ENCODE results near the gene ABHD12. TPM values are rescaled to one million over a fixed set of nuclear protein-coding genes. Genes with fewer than 3 reads are reported as not detected.

Gene ABHD12
- total RNA-seq, 8 experiments from 2014 or later, result 23.2 to 79.9 (median 29.6) TPM

DNA sequence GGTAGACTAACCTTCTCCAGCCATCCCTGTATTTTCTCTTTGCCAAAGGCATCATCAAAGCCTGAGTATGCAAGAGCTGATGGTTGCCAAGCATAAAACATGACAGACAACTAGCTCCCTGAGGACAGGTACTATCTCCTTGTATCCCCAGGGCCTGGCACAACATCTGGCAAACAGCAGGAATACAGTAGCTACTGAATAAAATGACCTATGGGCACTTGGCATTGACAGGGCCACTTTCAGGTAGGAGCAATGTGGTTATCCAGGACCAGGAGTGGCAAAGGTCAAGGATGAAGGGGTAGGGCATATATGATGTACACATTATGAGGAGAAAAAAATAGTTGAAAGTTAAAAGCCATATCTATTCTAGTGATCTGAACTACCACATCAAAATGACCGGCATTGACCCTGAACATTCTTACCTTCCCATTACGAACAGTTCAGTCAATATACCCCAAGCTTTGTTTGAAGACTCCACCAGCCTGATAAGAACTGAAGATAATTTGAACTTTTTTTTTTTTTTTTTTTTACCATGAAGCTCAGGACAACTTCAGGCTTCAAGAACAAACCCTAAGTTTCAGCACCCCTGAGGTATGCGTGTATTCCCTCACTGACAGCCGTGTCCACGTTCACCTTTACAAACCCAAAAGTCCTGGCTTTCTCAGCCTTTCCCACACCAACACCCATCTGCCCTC is 12.3 kb downstream of the ABHD12 start:
- H3K4me1 ChIP-seq (replicated peaks in 1 of 2), result no peaks in the 10 kb centered on the region
- H3K4me3 ChIP-seq, result no peak overlapping the region
- in situ Hi-C loops (cut with MboI; ENCODE audit: low pct_unique_long_range_greater_than_20kb in 2 of 9, low sequenced_read_pairs in 9 of 9, unreplicated experiment in 9 of 9), result loop anchor here in 2 of 9 experiments (25.0 kb wide), 2 partner anchors 91 to 316 kb away; partner anchors contain the start of gene ACSS1 (in 1 of the 2)
- no peak overlapping the region for H3K27ac ChIP-seq
- WGBS, 10 experiments, result 67 to 100% (median 93%) methylated on average over 1 to 5 of the region's 5 CpGs
- no peak for ATAC-seq (replicated peaks in 6 of 8)

DNA sequence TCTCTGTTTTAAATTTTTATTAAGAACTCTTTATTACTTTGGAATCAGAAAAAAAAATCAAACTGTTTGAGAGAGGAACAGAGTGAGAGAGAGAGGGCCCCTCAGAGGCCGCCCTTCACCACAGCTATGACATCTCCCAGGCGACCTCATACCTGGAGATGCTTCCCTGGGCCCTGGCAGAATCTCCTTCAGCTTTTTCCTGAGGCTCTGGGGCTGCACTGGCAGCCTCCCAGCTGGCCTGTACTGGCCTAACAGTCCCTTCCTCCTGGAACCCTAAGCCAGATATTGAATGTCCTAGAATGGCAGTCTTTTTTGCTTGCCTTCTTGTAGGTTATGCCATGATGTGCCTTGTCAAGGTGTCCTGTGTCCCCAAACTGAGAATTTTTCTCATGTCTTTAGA is 13.7 kb downstream of the ABHD12 start:
- Histone ChIP-seq H3K4me1 (replicated peaks in 1 of 2) (no peaks in the 10 kb centered on the region), H3K4me3 (no peak overlapping the region), H3K27ac (no peak overlapping the region)
- in situ Hi-C loops (cut with MboI; ENCODE audit: low pct_unique_long_range_greater_than_20kb in 2 of 9, low sequenced_read_pairs in 9 of 9, unreplicated experiment in 9 of 9), result loop anchor here in 2 of 9 experiments (25.0 kb wide), 2 partner anchors 90 to 315 kb away; partner anchors contain the start of gene ACSS1 (in 1 of the 2)
- 80 to 100% (median 100%) methylated on average over 1 to 2 of the region's 2 CpGs; no CpG with 5 or more reads in 7 of the 10 experiments for WGBS, 10 experiments
- peak in 1 of 8 experiments; percentile 48 for ATAC-seq (replicated peaks in 6 of 8)

DNA sequence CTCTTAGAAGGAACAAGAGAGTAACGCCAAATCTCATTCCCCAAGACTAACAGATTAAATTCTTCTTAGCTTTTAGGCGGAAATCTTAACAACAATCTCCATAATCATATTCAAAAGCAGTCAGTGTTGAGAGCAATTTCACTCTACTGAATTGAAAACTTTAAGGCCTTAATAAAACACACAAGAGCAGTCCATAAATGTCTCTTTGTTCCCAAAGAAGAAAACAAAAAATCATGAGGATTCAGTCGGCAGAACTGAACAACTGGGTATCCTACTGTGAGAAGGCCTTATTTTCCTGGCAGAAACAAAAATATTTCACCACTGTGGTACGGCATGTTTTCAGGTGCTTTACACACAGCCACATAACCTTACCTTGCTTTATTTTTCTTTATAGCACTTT is 14.4 kb downstream of the ABHD12 start:
- in situ Hi-C loops (cut with MboI; ENCODE audit: low pct_unique_long_range_greater_than_20kb in 2 of 9, low sequenced_read_pairs in 9 of 9, unreplicated experiment in 9 of 9), result loop anchor here in 2 of 9 experiments (25.0 kb wide), 2 partner anchors 89 to 314 kb away; partner anchors contain the start of gene ACSS1 (in 1 of the 2)
- Histone ChIP-seq H3K4me3 (no peak overlapping the region), H3K4me1 (replicated peaks in 1 of 2) (no peaks in the 10 kb centered on the region), H3K27ac (no peak overlapping the region)
- 80 to 100% (median 94%) methylated on average over 1 to 4 of the region's 4 CpGs; no CpG with 5 or more reads in 1 of the 10 experiments for WGBS, 10 experiments
- ATAC-seq (replicated peaks in 6 of 8), result no peak

DNA sequence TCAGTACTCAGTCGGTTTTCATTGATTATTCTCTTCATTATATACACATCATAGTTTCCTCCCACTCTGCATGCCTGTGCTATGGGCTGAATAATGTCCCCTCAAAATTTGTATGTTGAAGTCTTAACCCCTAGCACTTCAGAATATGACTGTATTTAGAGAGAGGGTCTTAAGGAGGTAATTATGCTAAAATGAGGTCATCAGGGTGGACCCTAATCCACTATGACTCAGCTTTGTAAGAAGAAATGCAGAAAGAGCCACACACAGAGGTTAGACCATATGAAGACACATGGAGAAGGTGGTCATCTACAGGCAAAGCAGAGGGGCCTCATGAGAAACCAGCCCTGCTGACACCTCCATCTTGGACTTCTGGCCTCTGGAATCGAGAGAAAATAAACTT is 15.8 kb downstream of the ABHD12 start:
- H3K4me1 ChIP-seq (replicated peaks in 1 of 2), result no peaks in the 10 kb centered on the region
- no peak overlapping the region for H3K27ac ChIP-seq
- in situ Hi-C loops (cut with MboI; ENCODE audit: low pct_unique_long_range_greater_than_20kb in 2 of 9, low sequenced_read_pairs in 9 of 9, unreplicated experiment in 9 of 9), result loop anchor here in 2 of 9 experiments (25.0 kb wide), 2 partner anchors 88 to 313 kb away; partner anchors contain the start of gene ACSS1 (in 1 of the 2)
- H3K4me3 ChIP-seq, result no peak overlapping the region
- peak in 1 of 8 experiments; percentile 17 for ATAC-seq (replicated peaks in 6 of 8)
- WGBS, 10 experiments, result 67 to 100% (median 96%) methylated on average over 1 to 2 of the region's 2 CpGs; no CpG with 5 or more reads in 4 of the 10 experiments

DNA sequence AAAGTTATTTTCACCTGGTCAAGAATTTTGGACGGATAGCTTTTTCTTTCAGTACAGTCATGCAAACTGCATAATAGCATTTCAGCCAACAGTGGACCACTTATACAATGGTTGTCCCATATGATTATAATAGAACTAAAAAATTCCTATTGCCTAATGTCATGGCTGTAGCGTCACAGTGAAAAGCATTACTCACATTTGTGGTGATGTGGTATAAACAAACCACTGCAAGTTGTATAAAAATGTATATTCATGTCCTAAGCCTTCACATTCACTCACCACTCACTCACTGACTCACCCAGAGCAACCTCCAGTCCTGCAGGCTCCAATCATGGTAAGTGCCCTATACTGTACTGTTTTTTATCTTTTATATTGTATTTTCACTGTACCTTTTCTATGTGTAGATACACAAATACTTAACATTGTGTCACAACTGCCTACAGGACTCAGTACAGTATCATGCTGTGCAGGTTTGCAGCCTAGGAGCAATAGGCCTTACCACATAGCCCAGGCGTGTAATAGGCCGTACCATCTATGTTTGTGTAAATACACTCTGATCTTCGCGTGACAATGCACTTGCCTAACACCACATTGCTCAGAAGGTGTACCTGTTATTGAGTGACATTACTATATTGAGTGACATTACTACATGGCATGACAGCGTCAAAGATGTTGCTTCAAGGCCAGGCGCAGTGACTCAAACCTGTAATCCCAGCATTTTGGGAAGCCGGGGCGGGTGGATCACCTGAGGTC is 17.9 kb downstream of the ABHD12 start:
- WGBS, 10 experiments, result 67 to 100% (median 85%) methylated on average over 1 to 8 of the region's 10 CpGs
- H3K27ac ChIP-seq, result no peak overlapping the region
- peak in 3 of 8 experiments; percentile 46 to 97 (median 85) for ATAC-seq (replicated peaks in 6 of 8)
- in situ Hi-C loops (cut with MboI; ENCODE audit: low pct_unique_long_range_greater_than_20kb in 2 of 9, low sequenced_read_pairs in 9 of 9, unreplicated experiment in 9 of 9), result no loop called here
- H3K4me3 ChIP-seq, result no peak overlapping the region
- no peaks in the 10 kb centered on the region for H3K4me1 ChIP-seq (replicated peaks in 1 of 2)

DNA sequence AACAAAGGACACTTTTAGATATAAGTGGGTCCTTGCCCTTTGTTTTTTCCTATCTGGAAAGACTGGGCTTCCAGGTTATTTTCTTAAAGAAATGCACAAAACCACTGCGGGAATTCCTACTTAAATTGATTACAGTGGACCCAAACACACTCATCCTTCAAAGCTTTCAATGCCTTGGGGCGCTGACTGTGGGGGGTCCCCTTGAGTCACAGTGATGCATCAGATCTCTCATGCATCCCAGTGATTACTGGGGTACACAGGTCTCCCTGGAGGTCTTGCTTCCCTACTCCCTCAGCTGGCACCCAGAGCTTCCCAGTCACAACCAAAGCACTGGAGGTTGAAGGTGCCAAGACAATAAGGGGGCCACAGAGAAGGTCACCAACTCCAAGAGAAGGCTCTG is 20.7 kb downstream of the ABHD12 start:
- WGBS, 10 experiments, result 82 to 100% (median 88%) methylated on average over 2 of the region's 2 CpGs; no CpG with 5 or more reads in 7 of the 10 experiments
- in situ Hi-C loops (cut with MboI; ENCODE audit: low pct_unique_long_range_greater_than_20kb in 2 of 9, low sequenced_read_pairs in 9 of 9, unreplicated experiment in 9 of 9), result no loop called here
- Histone ChIP-seq H3K4me1 (replicated peaks in 1 of 2) (no peaks in the 10 kb centered on the region), H3K27ac (no peak overlapping the region), H3K4me3 (no peak overlapping the region)
- ATAC-seq (replicated peaks in 6 of 8), result no peak

DNA sequence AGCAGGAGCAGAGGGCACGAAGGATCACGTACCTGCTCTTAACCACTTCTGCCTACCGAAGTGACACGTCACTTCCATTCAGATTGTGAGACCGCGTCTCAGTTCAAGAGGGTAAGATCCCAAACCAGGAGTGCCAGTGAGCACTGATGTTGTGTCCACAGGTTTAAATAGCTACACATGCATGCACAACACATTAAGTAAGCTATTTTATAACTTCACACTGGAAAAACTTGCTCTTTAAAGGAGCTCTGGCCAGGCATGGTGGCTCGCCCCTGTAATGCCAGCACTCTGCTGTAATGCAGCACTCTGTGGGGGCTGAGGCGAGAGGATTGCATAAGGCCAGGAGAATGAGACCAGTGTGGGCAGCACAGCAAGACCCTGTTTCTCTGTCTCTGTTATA is 21.1 kb downstream of the ABHD12 start:
- in situ Hi-C loops (cut with MboI; ENCODE audit: low pct_unique_long_range_greater_than_20kb in 2 of 9, low sequenced_read_pairs in 9 of 9, unreplicated experiment in 9 of 9), result no loop called here
- no peak for ATAC-seq (replicated peaks in 6 of 8)
- Histone ChIP-seq H3K4me3 (no peak overlapping the region), H3K4me1 (replicated peaks in 1 of 2) (no peaks in the 10 kb centered on the region), H3K27ac (no peak overlapping the region)
- 60 to 100% (median 98%) methylated on average over 1 to 8 of the region's 8 CpGs; no CpG with 5 or more reads in 3 of the 10 experiments for WGBS, 10 experiments

DNA sequence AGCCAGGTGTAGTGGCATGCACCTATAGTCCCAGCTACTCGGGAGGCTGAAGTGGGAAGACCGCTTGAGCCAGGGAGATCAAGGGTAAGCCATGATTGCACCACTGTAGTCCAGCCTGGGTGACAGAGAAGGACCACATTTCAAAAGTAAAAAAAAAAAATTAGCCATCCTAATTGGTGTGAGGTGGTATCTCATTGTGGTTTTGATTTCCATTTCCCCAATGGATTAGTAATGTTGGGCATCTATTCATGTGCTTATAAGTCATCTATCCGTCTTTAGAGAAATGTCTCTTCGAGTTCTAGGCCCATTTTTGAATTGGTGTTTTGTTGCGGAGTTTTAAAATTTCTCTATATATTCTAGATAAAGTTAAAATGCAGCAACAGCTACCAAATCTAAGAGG is 21.7 kb downstream of the ABHD12 start:
- in situ Hi-C loops (cut with MboI; ENCODE audit: low pct_unique_long_range_greater_than_20kb in 2 of 9, low sequenced_read_pairs in 9 of 9, unreplicated experiment in 9 of 9), result no loop called here
- Histone ChIP-seq H3K27ac (no peak overlapping the region), H3K4me1 (replicated peaks in 1 of 2) (no peaks in the 10 kb centered on the region), H3K4me3 (no peak overlapping the region)
- ATAC-seq (replicated peaks in 6 of 8), result no peak
- 91 to 100% (median 95%) methylated on average over 1 to 5 of the region's 5 CpGs; no CpG with 5 or more reads in 1 of the 10 experiments for WGBS, 10 experiments

DNA sequence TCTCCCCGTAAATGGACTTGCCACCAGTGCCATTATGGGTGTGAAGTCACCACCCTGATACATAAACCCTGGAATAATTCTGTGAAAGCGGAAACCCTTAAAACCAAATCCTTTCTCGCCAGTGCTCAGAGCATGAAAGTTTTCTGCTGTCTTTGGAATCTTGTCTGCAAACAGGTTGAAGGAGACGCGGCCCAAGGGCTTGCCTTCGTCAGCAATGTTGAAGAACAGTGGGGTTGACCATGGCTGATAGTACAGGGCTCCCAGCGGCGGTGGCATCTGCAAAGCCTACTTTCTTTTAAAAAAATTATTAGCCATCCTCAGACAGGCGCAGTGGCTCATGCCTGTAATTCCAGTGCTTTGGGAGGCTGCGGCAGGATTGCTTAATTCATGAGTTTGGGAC is 22.1 kb downstream of the ABHD12 start:
- no peak overlapping the region for H3K27ac ChIP-seq
- in situ Hi-C loops (cut with MboI; ENCODE audit: low pct_unique_long_range_greater_than_20kb in 2 of 9, low sequenced_read_pairs in 9 of 9, unreplicated experiment in 9 of 9), result no loop called here
- no peaks in the 10 kb centered on the region for H3K4me1 ChIP-seq (replicated peaks in 1 of 2)
- no peak for ATAC-seq (replicated peaks in 6 of 8)
- H3K4me3 ChIP-seq, result no peak overlapping the region
- WGBS, 10 experiments, result 93 to 100% (median 100%) methylated on average over 1 to 10 of the region's 10 CpGs; no CpG with 5 or more reads in 2 of the 10 experiments

DNA sequence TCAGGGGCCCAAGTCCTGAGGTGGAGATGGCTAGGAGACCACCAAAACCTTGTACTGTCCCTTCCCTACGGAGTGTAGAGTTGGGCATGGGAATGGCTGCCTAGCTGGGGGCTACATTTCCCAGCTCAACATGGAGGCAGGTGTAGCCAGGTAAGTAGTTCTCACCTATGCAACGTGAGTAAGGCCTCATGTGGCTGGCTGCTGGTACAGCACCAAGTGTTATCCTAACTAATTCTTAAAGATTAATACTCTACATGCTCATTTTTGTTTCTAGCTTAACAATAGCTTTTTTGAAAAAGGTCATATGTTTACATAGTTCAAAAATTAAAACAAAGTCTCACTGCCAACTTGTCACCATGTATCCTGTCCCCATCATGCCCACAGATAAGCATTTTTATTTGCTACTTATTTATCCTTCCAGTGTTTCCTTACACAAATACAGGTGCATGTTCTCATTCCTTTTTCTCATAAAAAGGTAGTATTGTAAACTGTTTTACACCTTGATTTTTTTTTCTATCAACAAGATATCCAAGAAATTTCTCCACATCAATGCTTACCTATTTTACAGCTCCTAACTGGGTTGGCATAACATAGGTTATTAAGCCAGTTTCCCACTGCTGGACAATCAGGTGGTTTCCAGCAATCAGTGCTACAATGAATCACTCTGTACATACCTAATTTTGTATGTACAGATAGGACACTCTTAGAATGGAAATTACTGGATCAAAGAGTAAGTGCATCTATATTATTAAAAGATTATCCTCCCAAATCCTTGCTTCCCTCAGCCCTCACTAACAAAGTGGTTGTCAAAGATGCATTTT is 25.5 kb downstream of the ABHD12 start:
- in situ Hi-C loops (cut with MboI; ENCODE audit: low pct_unique_long_range_greater_than_20kb in 2 of 9, low sequenced_read_pairs in 9 of 9, unreplicated experiment in 9 of 9), result no loop called here
- ATAC-seq (replicated peaks in 6 of 8), result no peak
- no peaks in the 10 kb centered on the region for H3K4me1 ChIP-seq (replicated peaks in 1 of 2)
- WGBS, 10 experiments, result 86 to 100% (median 88%) methylated on average over 1 to 2 of the region's 2 CpGs; no CpG with 5 or more reads in 6 of the 10 experiments
- no peak overlapping the region for H3K4me3 ChIP-seq
- no peak overlapping the region for H3K27ac ChIP-seq

DNA sequence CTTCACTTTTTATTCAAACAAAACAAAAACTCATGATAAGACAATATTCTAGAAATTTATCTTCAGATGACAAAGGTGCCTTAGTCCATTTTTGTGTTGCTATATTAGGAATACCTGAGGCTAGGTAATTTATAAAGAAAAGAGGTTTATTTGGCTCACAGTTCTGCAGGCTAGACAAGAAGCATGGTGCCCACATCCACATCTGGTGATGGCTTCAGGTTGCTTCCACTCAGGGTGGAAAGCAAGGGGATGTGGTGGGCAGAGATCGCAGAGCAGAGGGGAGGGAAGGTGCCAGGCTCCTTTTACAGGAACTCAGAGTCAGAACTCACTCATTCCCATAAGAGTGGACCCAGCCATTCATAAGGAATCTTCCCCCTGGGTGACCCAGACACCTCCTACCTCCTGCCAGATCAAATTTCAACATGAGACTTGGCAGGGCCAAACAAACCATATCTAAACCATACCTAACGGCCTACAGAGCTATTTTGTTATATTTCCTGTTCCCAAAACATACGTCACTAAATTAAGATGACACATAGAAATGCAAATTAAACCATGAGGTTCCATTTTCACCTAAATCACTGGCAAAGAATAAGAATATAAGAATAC is 26.4 kb downstream of the ABHD12 start:
- 71 to 100% (median 81%) methylated on average over 1 to 3 of the region's 3 CpGs; no CpG with 5 or more reads in 4 of the 10 experiments for WGBS, 10 experiments
- in situ Hi-C loops (cut with MboI; ENCODE audit: low pct_unique_long_range_greater_than_20kb in 2 of 9, low sequenced_read_pairs in 9 of 9, unreplicated experiment in 9 of 9), result no loop called here
- Histone ChIP-seq H3K27ac (no peak overlapping the region), H3K4me1 (replicated peaks in 1 of 2) (no peaks in the 10 kb centered on the region), H3K4me3 (no peak overlapping the region)
- ATAC-seq (replicated peaks in 6 of 8), result no peak

DNA sequence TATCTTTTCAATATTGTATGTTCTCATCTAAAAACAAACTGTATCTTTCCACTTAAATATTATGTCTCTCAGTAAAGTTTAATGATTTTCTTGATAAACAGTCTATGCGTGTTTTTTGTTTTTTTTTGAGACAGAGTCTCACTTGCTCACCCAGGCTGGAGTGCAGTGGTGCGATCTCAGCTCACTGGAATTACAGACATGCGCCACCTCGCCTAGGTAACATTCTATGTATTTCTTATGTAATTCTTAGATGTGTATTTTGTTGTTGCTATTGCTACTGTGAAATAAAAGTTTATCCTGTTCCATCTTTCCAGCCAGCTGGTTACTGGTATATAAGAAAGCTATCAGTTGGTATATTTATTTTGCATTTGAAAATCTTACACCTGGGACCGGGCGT is 29.4 kb downstream of the ABHD12 start:
- peak in 1 of 8 experiments; percentile 42 for ATAC-seq (replicated peaks in 6 of 8)
- Histone ChIP-seq H3K27ac (no peak overlapping the region), H3K4me1 (replicated peaks in 1 of 2) (peaks cover 0 to 6% of the 10 kb centered on the region in 2 donors), H3K4me3 (no peak overlapping the region)
- in situ Hi-C loops (cut with MboI; ENCODE audit: low pct_unique_long_range_greater_than_20kb in 2 of 9, low sequenced_read_pairs in 9 of 9, unreplicated experiment in 9 of 9), result no loop called here
- 50 to 98% (median 94%) methylated on average over 1 to 6 of the region's 6 CpGs; no CpG with 5 or more reads in 1 of the 10 experiments for WGBS, 10 experiments

All from motor neuron (in vitro differentiated cells).